ES-I3 (cell line): ENCODE results near the gene POU4F1.

Experiments used
- H3K36me3 ChIP-seq: 2 replicates; pipeline ENCODE4 v1.6.1; 2013; ENCODE audit warnings: mild to moderate bottlenecking, low read length, control low read depth, moderate library complexity; ENCODE audit not compliant: insufficient read depth
- H3K4me1 ChIP-seq: 2 replicates; pipeline ENCODE4 v1.6.1; 2013; ENCODE audit warnings: mild to moderate bottlenecking, control low read depth, low read length; ENCODE audit not compliant: insufficient read depth
- H3K9ac ChIP-seq: 2 replicates; pipeline ENCODE4 v1.6.1; 2013; ENCODE audit warnings: low read depth, mild to moderate bottlenecking, low read length, moderate library complexity
- H3K9me3 ChIP-seq: 2 replicates; pipeline ENCODE4 v1.6.1; 2013; ENCODE audit warnings: mild to moderate bottlenecking, low read length, moderate library complexity; ENCODE audit not compliant: control insufficient read depth, insufficient read depth

The POU4F1 gene

GRCh38 chr13:78589206-78589605, 14.1 kb downstream of the POU4F1 start:
- H3K9me3 ChIP-seq: no peaks in the 10 kb centered on the region
- no peak overlapping the region for H3K9ac ChIP-seq
- no peaks in the 10 kb centered on the region for H3K36me3 ChIP-seq

GRCh38 chr13:78587395-78587794, 16.0 kb downstream of the POU4F1 start:
- H3K9ac ChIP-seq: no peak overlapping the region

More at GRCh38 chr13:78589206-78589605, 14.1 kb downstream of the POU4F1 start:
- no peaks in the 10 kb centered on the region for H3K4me1 ChIP-seq

GRCh38 chr13:78586706-78587105, 16.6 kb downstream of the POU4F1 start:
- Histone ChIP-seq H3K9me3 (no peaks in the 10 kb centered on the region), H3K4me1 (no peaks in the 10 kb centered on the region), H3K36me3 (no peaks in the 10 kb centered on the region), H3K9ac (no peak overlapping the region)

More at GRCh38 chr13:78587395-78587794, 16.0 kb downstream of the POU4F1 start:
- Histone ChIP-seq H3K4me1 (no peaks in the 10 kb centered on the region), H3K36me3 (no peaks in the 10 kb centered on the region), H3K9me3 (no peaks in the 10 kb centered on the region)

- no peaks in the 10 kb centered on the region for H3K9me3 ChIP-seq
- H3K9ac ChIP-seq: no peak overlapping the region
- no peaks in the 10 kb centered on the region; the same call in 1 of the 2 replicates for H3K36me3 ChIP-seq
- H3K4me1 ChIP-seq: no peaks in the 10 kb centered on the region
Observed at GRCh38 chr13:78576261-78576660, 27.1 kb downstream of the POU4F1 start.

GRCh38 chr13:78572459-78572858, 30.9 kb downstream of the POU4F1 start:
- Histone ChIP-seq H3K36me3 (no peaks in the 10 kb centered on the region; the same call in 1 of the 2 replicates), H3K4me1 (no peaks in the 10 kb centered on the region), H3K9ac (no peak overlapping the region), H3K9me3 (no peaks in the 10 kb centered on the region)

- Histone ChIP-seq H3K9ac (no peak overlapping the region), H3K36me3 (no peaks in the 10 kb centered on the region; the same call in 1 of the 2 replicates), H3K4me1 (no peaks in the 10 kb centered on the region), H3K9me3 (no peaks in the 10 kb centered on the region)
Observed at GRCh38 chr13:78569029-78569428, 34.3 kb downstream of the POU4F1 start.

- no peaks in the 10 kb centered on the region for H3K4me1 ChIP-seq
- no peaks in the 10 kb centered on the region for H3K36me3 ChIP-seq
- no peaks in the 10 kb centered on the region for H3K9me3 ChIP-seq
- H3K9ac ChIP-seq: no peak overlapping the region
Observed at GRCh38 chr13:78566631-78567030, 36.7 kb downstream of the POU4F1 start.

- Histone ChIP-seq H3K9me3 (no peaks in the 10 kb centered on the region), H3K9ac (no peak overlapping the region), H3K36me3 (no peaks in the 10 kb centered on the region), H3K4me1 (no peaks in the 10 kb centered on the region)
Observed at GRCh38 chr13:78562237-78562889, 41.0 kb downstream of the POU4F1 start.
